Neural cell (in vitro differentiated cells): ENCODE results near the gene BBS12. TPM values are rescaled to one million over a fixed set of nuclear protein-coding genes. Genes with fewer than 3 reads are reported as not detected.

Experiments used
- H2AFZ ChIP-seq: fragments of 200-600, 300-800 bp; sonication (generic), shearing (Covaris generic); 2 replicates; pipeline ENCODE4 v1.6.0; 2014; ENCODE audit warnings: low read depth, mild to moderate bottlenecking, antibody characterized with exemption, low read length, moderate library complexity
- H3F3A ChIP-seq: fragments of 200-600 bp; shearing (Covaris generic); 2 replicates; pipeline ENCODE4 v1.6.1; 2016; ENCODE audit warnings: mild to moderate bottlenecking, moderate library complexity, mixed read lengths, antibody characterized with exemption, low read length; ENCODE audit not compliant: insufficient read depth, poor library complexity, severe bottlenecking
- H3K27ac ChIP-seq: fragments of 200-600, 300-800 bp; sonication (generic), shearing (Covaris generic); 2 replicates; pipeline ENCODE4 v1.5.1; 2014; ENCODE audit warnings: mild to moderate bottlenecking, low read length, moderate library complexity
- H3K27me3 ChIP-seq: fragments of 300-800, 200-600 bp; sonication (generic), shearing (Covaris generic); 2 replicates; pipeline ENCODE4 v1.6.0; 2014; ENCODE audit warnings: mild to moderate bottlenecking, low read depth, low read length, moderate library complexity; ENCODE audit not compliant: insufficient read depth
- H3K36me3 ChIP-seq: fragments of 300-800, 200-600 bp; sonication (generic), shearing (Covaris generic); 2 replicates; pipeline ENCODE4 v1.5.1; 2014; ENCODE audit warnings: mild to moderate bottlenecking, antibody characterized with exemption, low read length, moderate library complexity; ENCODE audit not compliant: insufficient read depth
- H3K4me2 ChIP-seq: fragments of 300-800, 200-600 bp; sonication (generic), shearing (Covaris generic); 2 replicates; pipeline ENCODE4 v1.6.0; 2014; ENCODE audit warnings: mild to moderate bottlenecking, low read length
- H3K4me3 ChIP-seq: fragments of 300-800, 200-600 bp; sonication (generic), shearing (Covaris generic); 2 replicates; pipeline ENCODE4 v1.5.1; 2014; ENCODE audit warnings: mild to moderate bottlenecking, low read length, moderate library complexity
- H3K79me2 ChIP-seq: fragments of 200-600 bp; shearing (Covaris generic); replicated peaks from 2 replicates; pipeline ENCODE4 v1.6.0; 2014; ENCODE audit warnings: mild to moderate bottlenecking, low read length, moderate library complexity; ENCODE audit not compliant: insufficient read depth
- H3K9ac ChIP-seq: fragments of 300-800, 200-600 bp; sonication (generic), shearing (Covaris generic); 2 replicates; pipeline ENCODE4 v1.6.1; 2016; ENCODE audit warnings: mild to moderate bottlenecking, low read length, mixed read lengths
- H3K9me2 ChIP-seq: fragments of 200-600 bp; shearing (Covaris generic); 2 replicates; pipeline ENCODE4 v1.6.1; 2016; ENCODE audit warnings: mild to moderate bottlenecking, low read length, mixed read lengths; ENCODE audit not compliant: insufficient read depth
- H3K9me3 ChIP-seq: fragments of 200-600, 300-800 bp; sonication (generic), shearing (Covaris generic); 2 replicates; pipeline ENCODE4 v1.6.1; 2016; ENCODE audit warnings: mild to moderate bottlenecking, mixed run types, low read length, moderate library complexity, mixed read lengths
- H4K20me1 ChIP-seq: fragments of 200-600 bp; shearing (Covaris generic); 2 replicates; pipeline ENCODE4 v1.6.1; 2016; ENCODE audit warnings: mild to moderate bottlenecking, mixed run types; ENCODE audit not compliant: insufficient read depth
- CTCF ChIP-seq: fragments of 450-650 bp; IDR thresholded peaks from 2 replicates; pipeline ENCODE4 v1.5.1; 2014; ENCODE audit warnings: antibody characterized with exemption, mild to moderate bottlenecking, moderate library complexity; ENCODE audit not compliant: poor library complexity, severe bottlenecking
- EP300 ChIP-seq: fragments of 450-650 bp; conservative IDR thresholded peaks from 2 replicates; pipeline ENCODE4 v1.6.1; 2014; ENCODE audit warnings: antibody characterized with exemption, mild to moderate bottlenecking, moderate library complexity; ENCODE audit not compliant: poor library complexity, severe bottlenecking
- EZH2 ChIP-seq: fragments of 200-600, 300-800 bp; shearing (Covaris generic), sonication (generic); IDR thresholded peaks from 2 replicates; pipeline ENCODE4 v1.6.1; 2014; ENCODE audit warnings: antibody characterized with exemption, low read length, borderline replicate concordance, mild to moderate bottlenecking; ENCODE audit not compliant: insufficient read depth, poor library complexity, severe bottlenecking
- MXI1 ChIP-seq: fragments of 450-650 bp; conservative IDR thresholded peaks from 2 replicates; pipeline ENCODE4 v1.6.1; 2014; ENCODE audit warnings: antibody characterized with exemption, mild to moderate bottlenecking; ENCODE audit not compliant: poor library complexity, severe bottlenecking
- POLR2AphosphoS5 ChIP-seq: IDR thresholded peaks from 2 replicates; pipeline ENCODE4 v1.6.1; 2012
- RAD21 ChIP-seq: fragments of 450-650 bp; conservative IDR thresholded peaks from 2 replicates; pipeline ENCODE4 v1.6.1; 2014; ENCODE audit warnings: antibody characterized with exemption, mild to moderate bottlenecking, moderate library complexity
- REST ChIP-seq: IDR thresholded peaks from 2 replicates; pipeline ENCODE4 v1.6.1; 2012; ENCODE audit warnings: borderline replicate concordance
- SMC3 ChIP-seq: fragments of 450-650 bp; conservative IDR thresholded peaks from 2 replicates; pipeline ENCODE4 v1.6.1; 2014; ENCODE audit warnings: antibody characterized with exemption, mild to moderate bottlenecking, moderate library complexity; ENCODE audit not compliant: poor library complexity
- TAF1 ChIP-seq: IDR thresholded peaks from 2 replicates; pipeline ENCODE4 v1.6.1; 2012; ENCODE audit warnings: low read depth
- polyA plus RNA-seq: library from polyadenylated mRNA; depleted of rRNA; stranded (reverse); fragments of >200 nt; gene quantifications from 2 replicates; pipeline ENCODE4 v1.2.3, GENCODE V29; 2014

The BBS12 gene
- polyA plus RNA-seq, 1 donor from 2014 or later: 3.7 TPM

GRCh38 chr4:122692641-122693520 is 39.6 kb upstream of the BBS12 start:
- TF ChIP-seq REST (no peak), EZH2 (no peak), CTCF (no peak)
- Histone ChIP-seq H3K4me2 (no peak overlapping the region), H3F3A (no peaks in the 10 kb centered on the region), H3K9me3 (no peaks in the 10 kb centered on the region), H4K20me1 (no peaks in the 10 kb centered on the region), H3K27me3 (no peaks in the 10 kb centered on the region), H3K36me3 (no peaks in the 10 kb centered on the region), H2AFZ (no peak overlapping the region), H3K79me2 (no peaks in the 10 kb centered on the region), H3K4me3 (no peak overlapping the region), H3K9ac (no peak overlapping the region), H3K27ac (no peak overlapping the region), H3K9me2 (no peaks in the 10 kb centered on the region)

GRCh38 chr4:122695226-122695625 is 37.3 kb upstream of the BBS12 start:
- Histone ChIP-seq H3K9me3 (no peaks in the 10 kb centered on the region), H3K27me3 (no peaks in the 10 kb centered on the region), H3K9ac (no peak overlapping the region), H3K9me2 (no peaks in the 10 kb centered on the region), H3K27ac (no peak overlapping the region), H3K4me2 (no peak overlapping the region), H3K79me2 (no peaks in the 10 kb centered on the region), H3F3A (no peaks in the 10 kb centered on the region), H2AFZ (no peak overlapping the region), H4K20me1 (no peaks in the 10 kb centered on the region), H3K4me3 (no peak overlapping the region), H3K36me3 (no peaks in the 10 kb centered on the region)
- TF ChIP-seq EZH2 (no peak), TAF1 (no peak), REST (no peak), SMC3 (no peak), MXI1 (no peak), EP300 (no peak), CTCF (no peak), RAD21 (no peak), POLR2AphosphoS5 (no peak)
